HG02571 (cell line): ENCODE results near the gene ZNF638.

Source experiments
- ATAC-seq: cut with Tn5 transposase; IDR thresholded peaks from one replicate; pipeline ENCODE4 v1.9.1; 2021; ENCODE audit warnings: mild to moderate bottlenecking, moderate library complexity; ENCODE audit not compliant: unreplicated experiment

The ZNF638 gene

GRCh38 chr2:71454221-71455010 lies 122.8 kb downstream of the ZNF638 start:
- ATAC-seq = no peak

- no peak for ATAC-seq
Observed at GRCh38 chr2:71455011-71455740, 123.6 kb downstream of the ZNF638 start.

GRCh38 chr2:71455741-71456569 lies 124.4 kb downstream of the ZNF638 start:
- no peak for ATAC-seq

GRCh38 chr2:71456617-71457016 lies 125.0 kb downstream of the ZNF638 start:
- no peak for ATAC-seq

- no peak for ATAC-seq
Observed at GRCh38 chr2:71457123-71457915, 125.7 kb downstream of the ZNF638 start.

GRCh38 chr2:71457923-71458322 lies 126.3 kb downstream of the ZNF638 start:
- no peak for ATAC-seq

- no peak for ATAC-seq
Observed at GRCh38 chr2:71458413-71459083, 127.0 kb downstream of the ZNF638 start.

- no peak for ATAC-seq
Observed at GRCh38 chr2:71459084-71459431, 127.5 kb downstream of the ZNF638 start.

GRCh38 chr2:71460056-71460455 lies 128.5 kb downstream of the ZNF638 start:
- ATAC-seq = no peak

- no peak for ATAC-seq
Observed at GRCh38 chr2:71460595-71461303, 129.2 kb downstream of the ZNF638 start.

- no peak for ATAC-seq
Observed at GRCh38 chr2:71461304-71461671, 129.7 kb downstream of the ZNF638 start.

- no peak for ATAC-seq
Observed at GRCh38 chr2:71462056-71462605, 130.5 kb downstream of the ZNF638 start.

- ATAC-seq = no peak
Observed at GRCh38 chr2:71462641-71463341, 131.2 kb downstream of the ZNF638 start.

- no peak for ATAC-seq
Observed at GRCh38 chr2:71463342-71463654, 131.7 kb downstream of the ZNF638 start.

GRCh38 chr2:71464389-71464788 lies 132.8 kb downstream of the ZNF638 start:
- ATAC-seq = no peak

GRCh38 chr2:71465356-71465755 lies 133.8 kb downstream of the ZNF638 start:
- ATAC-seq = no peak

- no peak for ATAC-seq
Observed at GRCh38 chr2:71465961-71466300, 134.3 kb downstream of the ZNF638 start.

- no peak for ATAC-seq
Observed at GRCh38 chr2:71466301-71467179, 135.0 kb downstream of the ZNF638 start.
